Fibroblast of lung (primary cell): ENCODE results near the gene ZMYM1. TPM values are rescaled to one million over a fixed set of nuclear protein-coding genes. Genes with fewer than 3 reads are reported as not detected.
"Not testable (repeated sequence)": the region's sequence is repeated elsewhere in the genome, so short reads cannot be mapped to it uniquely, and the experiment has no call there.

Experiments
- DNase-seq, 2 donors: peaks; one replicate each; pipeline versions ENCODE4 v3.0.0 to v3.0.0-alpha.2; 2010; ENCODE audit warnings: low read depth in 2 of 2
- H2AFZ ChIP-seq: 2 replicates; pipeline ENCODE4 v1.5.1; 2012; ENCODE audit warnings: low read length, control low read depth, inconsistent platforms
- H3K27ac ChIP-seq: 2 replicates; pipeline ENCODE4 v1.5.1; 2011; ENCODE audit warnings: low read length, control low read depth; ENCODE audit not compliant: insufficient read depth
- H3K27me3 ChIP-seq: 2 replicates; pipeline ENCODE4 v1.5.1; 2011; ENCODE audit warnings: mild to moderate bottlenecking, low read length; ENCODE audit not compliant: control insufficient read depth, insufficient read depth
- H3K36me3 ChIP-seq: 2 replicates; pipeline ENCODE4 v1.5.1; 2011; ENCODE audit warnings: low read length; ENCODE audit not compliant: control insufficient read depth, insufficient read depth
- H3K4me1 ChIP-seq: 2 replicates; pipeline ENCODE4 v1.5.1; 2011; ENCODE audit warnings: low read length; ENCODE audit not compliant: control insufficient read depth, insufficient read depth; ENCODE audit errors: extremely low read depth
- H3K4me2 ChIP-seq: 2 replicates; pipeline ENCODE4 v1.5.1; 2011; ENCODE audit warnings: low read length, control low read depth; ENCODE audit not compliant: insufficient read depth; ENCODE audit errors: extremely low read depth
- H3K4me3 ChIP-seq, 4 experiments: fragments of 200-600 bp in 1 of 4; sonication (generic) in 1 of 4; replicated peaks in 1 of 4; 2 replicates each; pipeline ENCODE4 v1.5.1; 2011 to 2016; ENCODE audit warnings: low read length in 4 of 4, low read depth in 3 of 4, mild to moderate bottlenecking in 3 of 4, control low read depth in 2 of 4, inconsistent platforms in 1 of 4, mixed read lengths in 1 of 4; ENCODE audit not compliant: insufficient read depth in 1 of 4; ENCODE audit errors: control extremely low read depth in 1 of 4
- H3K79me2 ChIP-seq: 2 replicates; pipeline ENCODE4 v1.5.1; 2012; ENCODE audit warnings: mild to moderate bottlenecking, low read length, inconsistent platforms; ENCODE audit not compliant: control insufficient read depth, insufficient read depth
- H3K9ac ChIP-seq: 2 replicates; pipeline ENCODE4 v1.5.1; 2011; ENCODE audit warnings: mild to moderate bottlenecking, low read length, control low read depth; ENCODE audit not compliant: insufficient read depth
- H3K9me3 ChIP-seq: 2 replicates; pipeline ENCODE4 v1.5.1; 2012; ENCODE audit warnings: low read depth, low read length; ENCODE audit not compliant: control insufficient read depth, insufficient read depth
- H4K20me1 ChIP-seq: 2 replicates; pipeline ENCODE4 v1.5.1; 2011; ENCODE audit warnings: low read length; ENCODE audit not compliant: control insufficient read depth, insufficient read depth; ENCODE audit errors: extremely low read depth
- EZH2 ChIP-seq: IDR thresholded peaks from 2 replicates; pipeline ENCODE4 v1.5.1; 2012; ENCODE audit warnings: low read length, control low read depth, mild to moderate bottlenecking; ENCODE audit errors: missing control alignments
- polyA plus RNA-seq, 2 donors: library from polyadenylated mRNA; depleted of rRNA in 1 of 2; stranded (reverse) in 1 of 2; unstranded in 1 of 2; fragments of >200 nt; gene quantifications; 2 replicates each; pipeline ENCODE4 v1.2.1, GENCODE V29; 2011 to 2012; ENCODE audit warnings: missing spikeins in 1 of 2
- total RNA-seq: library from RNA; depleted of rRNA; stranded (reverse); fragments of >200 nt; gene quantifications from 2 replicates; pipeline ENCODE4 v1.2.1, GENCODE V29; 2014
- TF ChIP-seq, protein P1 (sequence below), 2 donors: IDR thresholded peaks in 1 of 2; conservative IDR thresholded peaks in 1 of 2; 1 replicate in 1 of 2; 2 replicates in 1 of 2; pipeline ENCODE4 v1.5.1; 2011 to 2012; ENCODE audit warnings: low read length in 2 of 2, control low read depth in 1 of 2, inconsistent platforms in 1 of 2, low read depth in 1 of 2, mild to moderate bottlenecking in 1 of 2

ZMYM1 gene
- total and polyA plus RNA-seq, 2 donors (not counting 1 experiment from before 2014, with no cell fraction given): 10.3 to 18.5 TPM

DNA sequence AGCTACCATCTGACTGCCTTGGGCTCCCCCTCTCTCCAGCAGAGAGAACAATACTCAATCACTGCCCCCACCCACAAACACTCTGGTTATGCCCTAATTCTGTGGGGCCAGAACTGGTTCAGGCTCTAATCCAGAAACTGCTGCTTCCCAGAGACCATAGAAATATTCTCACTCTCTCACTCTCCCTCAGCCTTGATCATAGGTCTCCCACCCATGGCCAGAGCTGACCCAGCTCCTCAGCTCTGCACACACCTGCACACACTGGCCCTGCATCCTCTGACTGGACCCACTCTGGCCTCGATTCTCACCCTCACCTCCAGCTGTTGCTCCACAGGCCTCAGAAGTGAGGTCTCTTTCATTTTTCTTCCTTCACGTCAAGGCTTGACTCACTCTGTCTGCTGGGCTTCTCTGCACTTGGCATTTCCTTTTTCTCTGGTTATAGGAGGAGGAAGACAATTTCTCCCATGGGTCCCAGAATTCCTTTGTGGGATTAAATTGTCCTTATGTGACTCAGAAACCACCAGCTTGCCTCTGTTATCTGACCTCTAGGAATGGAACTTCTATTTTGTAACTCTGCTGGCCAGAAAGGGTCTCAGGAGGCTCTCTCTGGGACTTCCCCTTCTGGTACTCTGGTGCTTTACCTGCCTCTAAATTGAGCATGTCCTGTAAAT is 31.9 kb upstream of the ZMYM1 start:
- Histone ChIP-seq H4K20me1 (no peaks in the 10 kb centered on the region), H3K9ac (no peak overlapping the region), H3K36me3 (no peaks in the 10 kb centered on the region), H3K9me3 (no peaks in the 10 kb centered on the region), H3K4me2 (no peak overlapping the region), H3K27me3 (no peaks in the 10 kb centered on the region), H2AFZ (no peak overlapping the region), H3K4me3 (no peak overlapping the region), H3K4me1 (peaks cover 8% of the 10 kb centered on the region), H3K27ac (no peak overlapping the region), H3K79me2 (no peaks in the 10 kb centered on the region)
- peak; percentile 73 to 98 for DNase-seq
- no peak for TF ChIP-seq EZH2
- TF ChIP-seq, protein P1, sequence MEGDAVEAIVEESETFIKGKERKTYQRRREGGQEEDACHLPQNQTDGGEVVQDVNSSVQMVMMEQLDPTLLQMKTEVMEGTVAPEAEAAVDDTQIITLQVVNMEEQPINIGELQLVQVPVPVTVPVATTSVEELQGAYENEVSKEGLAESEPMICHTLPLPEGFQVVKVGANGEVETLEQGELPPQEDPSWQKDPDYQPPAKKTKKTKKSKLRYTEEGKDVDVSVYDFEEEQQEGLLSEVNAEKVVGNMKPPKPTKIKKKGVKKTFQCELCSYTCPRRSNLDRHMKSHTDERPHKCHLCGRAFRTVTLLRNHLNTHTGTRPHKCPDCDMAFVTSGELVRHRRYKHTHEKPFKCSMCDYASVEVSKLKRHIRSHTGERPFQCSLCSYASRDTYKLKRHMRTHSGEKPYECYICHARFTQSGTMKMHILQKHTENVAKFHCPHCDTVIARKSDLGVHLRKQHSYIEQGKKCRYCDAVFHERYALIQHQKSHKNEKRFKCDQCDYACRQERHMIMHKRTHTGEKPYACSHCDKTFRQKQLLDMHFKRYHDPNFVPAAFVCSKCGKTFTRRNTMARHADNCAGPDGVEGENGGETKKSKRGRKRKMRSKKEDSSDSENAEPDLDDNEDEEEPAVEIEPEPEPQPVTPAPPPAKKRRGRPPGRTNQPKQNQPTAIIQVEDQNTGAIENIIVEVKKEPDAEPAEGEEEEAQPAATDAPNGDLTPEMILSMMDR (conservative IDR thresholded peaks at IDR 0.05 in 1 of 2, IDR thresholded peaks at IDR 0.05 in 1 of 2; ENCODE audit: low read depth in 1 of 2, low read length in 2 of 2): no peak

DNA sequence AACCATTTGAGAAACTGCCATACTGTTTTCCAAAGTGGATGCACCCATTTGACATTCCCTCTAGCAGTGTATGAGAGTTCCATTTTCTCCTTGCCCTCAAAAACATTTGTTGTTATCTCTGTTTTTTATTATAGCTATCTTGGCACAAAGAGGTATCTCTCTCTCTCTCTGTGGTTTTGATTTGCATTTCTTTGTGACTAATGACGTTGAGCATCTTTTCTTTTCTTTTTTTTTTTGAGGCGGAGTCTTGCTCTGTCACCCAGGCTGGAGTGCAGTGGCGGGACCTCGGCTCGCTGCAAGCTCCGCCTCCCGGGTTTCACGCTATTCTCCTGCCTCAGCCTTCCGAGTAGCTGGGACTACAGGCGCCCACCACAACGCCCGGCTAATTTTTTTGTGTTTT is 30.1 kb upstream of the ZMYM1 start:
- H3K9ac ChIP-seq: no peak overlapping the region
- H3K79me2 ChIP-seq: no peaks in the 10 kb centered on the region
- H3K27me3 ChIP-seq: no peaks in the 10 kb centered on the region
- no peaks in the 10 kb centered on the region for H4K20me1 ChIP-seq
- peak in 1 of 2 donors; percentile 67 for DNase-seq
- no peaks in the 10 kb centered on the region for H3K36me3 ChIP-seq
- TF ChIP-seq, protein P1 (conservative IDR thresholded peaks at IDR 0.05 in 1 of 2, IDR thresholded peaks at IDR 0.05 in 1 of 2; ENCODE audit: low read depth in 1 of 2, low read length in 2 of 2): no peak
- TF ChIP-seq EZH2: no peak
- H2AFZ ChIP-seq: no peak overlapping the region
- H3K4me3 ChIP-seq: no peak overlapping the region
- H3K4me1 ChIP-seq: peaks cover 8% of the 10 kb centered on the region
- H3K4me2 ChIP-seq: no peak overlapping the region
- H3K9me3 ChIP-seq: no peaks in the 10 kb centered on the region
- H3K27ac ChIP-seq: no peak overlapping the region

DNA sequence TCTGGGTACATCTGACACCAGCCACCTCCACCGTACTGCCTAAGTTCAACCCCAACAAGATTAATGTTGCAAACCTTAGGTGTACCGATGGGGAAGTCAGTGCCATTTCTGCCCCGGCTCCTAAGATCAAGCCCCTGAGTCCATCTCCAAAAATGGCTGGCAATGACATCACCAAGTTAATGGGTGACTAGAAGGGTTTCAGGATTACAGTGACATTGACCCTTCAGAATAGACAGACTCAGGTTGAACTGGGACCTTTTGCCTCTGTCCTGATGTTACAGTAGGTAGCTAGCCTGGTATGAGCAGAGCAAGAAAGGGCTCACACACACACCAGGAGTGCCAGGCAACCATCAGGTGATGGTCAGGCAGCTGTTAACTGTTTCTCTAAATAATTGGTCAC is 25.8 kb upstream of the ZMYM1 start:
- Histone ChIP-seq H3K9ac (no peak overlapping the region), H3K4me3 (no peak overlapping the region), H4K20me1 (no peaks in the 10 kb centered on the region), H3K4me2 (no peak overlapping the region), H3K79me2 (no peaks in the 10 kb centered on the region), H3K9me3 (no peaks in the 10 kb centered on the region), H3K36me3 (no peaks in the 10 kb centered on the region), H2AFZ (no peak overlapping the region), H3K27ac (no peak overlapping the region), H3K27me3 (no peaks in the 10 kb centered on the region), H3K4me1 (no peaks in the 10 kb centered on the region)
- TF ChIP-seq, protein P1 (conservative IDR thresholded peaks at IDR 0.05 in 1 of 2, IDR thresholded peaks at IDR 0.05 in 1 of 2; ENCODE audit: low read depth in 1 of 2, low read length in 2 of 2): no peak
- no peak for TF ChIP-seq EZH2
- no peak for DNase-seq

DNA sequence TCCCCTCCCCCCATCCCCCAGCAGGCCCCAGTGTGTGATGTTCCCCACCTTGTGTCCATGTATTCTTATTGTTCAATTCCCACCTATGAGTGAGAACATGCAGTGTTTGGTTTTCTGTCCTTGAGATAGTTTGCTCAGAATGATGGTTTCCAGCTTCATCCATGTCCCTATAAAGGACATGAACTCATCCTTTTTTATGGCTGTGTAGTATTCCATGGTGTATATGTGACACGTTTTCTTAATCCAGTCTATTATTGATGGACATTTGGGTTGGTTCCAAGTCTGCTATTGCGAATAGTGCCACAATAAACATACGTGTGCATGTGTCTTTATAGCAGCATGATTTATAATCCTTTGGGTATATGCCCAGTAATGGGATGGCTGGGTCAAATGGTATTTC is 24.9 kb upstream of the ZMYM1 start:
- not testable (repeated sequence) for H3K27ac ChIP-seq, H3K36me3 ChIP-seq, H3K9me3 ChIP-seq, H3K4me2 ChIP-seq, H3K4me1 ChIP-seq, DNase-seq, H3K79me2 ChIP-seq, H3K4me3 ChIP-seq, H4K20me1 ChIP-seq, H2AFZ ChIP-seq, H3K9ac ChIP-seq, H3K27me3 ChIP-seq

DNA sequence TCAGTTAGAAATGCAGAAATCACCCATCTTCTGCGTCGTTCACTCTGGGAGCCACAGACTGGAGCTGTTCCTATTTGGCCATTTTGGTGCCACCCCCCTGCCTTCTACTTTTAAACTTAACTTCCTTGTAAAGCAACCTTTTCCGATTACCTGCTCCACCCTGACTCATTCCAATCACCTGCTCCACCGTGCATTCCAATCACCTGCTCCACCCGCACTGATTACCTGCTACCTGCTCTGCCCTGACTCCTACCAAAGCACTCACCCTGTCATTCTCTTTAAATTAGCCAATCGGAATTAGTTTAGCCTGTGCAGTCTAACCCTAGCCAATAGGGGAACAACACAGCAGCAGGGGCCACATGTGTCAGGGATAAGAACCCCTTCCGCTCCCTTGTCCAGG is 20.9 kb upstream of the ZMYM1 start:
- not testable (repeated sequence) for H3K27ac ChIP-seq, H3K79me2 ChIP-seq, H2AFZ ChIP-seq, H3K36me3 ChIP-seq, H4K20me1 ChIP-seq, H3K9ac ChIP-seq, H3K9me3 ChIP-seq, H3K4me3 ChIP-seq, H3K27me3 ChIP-seq, DNase-seq, H3K4me2 ChIP-seq, H3K4me1 ChIP-seq
